Loucy (cell line): Measurements from ENCODE around the gene RNASE7.

ENCODE experiments used
- H2AFZ ChIP-seq: fragments of 200-600 bp; sonication (generic); 2 replicates; pipeline ENCODE4 v1.6.0; 2016; ENCODE audit warnings: antibody characterized with exemption, mild to moderate bottlenecking, low read length, moderate library complexity
- H3F3A ChIP-seq: fragments of 200-600 bp; 2 replicates; pipeline ENCODE4 v1.6.0; 2016; ENCODE audit warnings: antibody characterized with exemption, low read depth, mild to moderate bottlenecking
- H3K27me3 ChIP-seq: fragments of 200-600 bp; sonication (generic); 2 replicates; pipeline ENCODE4 v1.6.1; 2014; ENCODE audit warnings: low read length, mild to moderate bottlenecking; ENCODE audit not compliant: insufficient read depth, poor library complexity, severe bottlenecking
- H3K36me3 ChIP-seq: fragments of 200-600 bp; sonication (generic); 2 replicates; pipeline ENCODE4 v1.6.1; 2016; ENCODE audit warnings: low read length; ENCODE audit not compliant: insufficient read depth
- H3K4me1 ChIP-seq: fragments of 200-600 bp; sonication (generic); 2 replicates; pipeline ENCODE4 v1.5.1; 2014; ENCODE audit warnings: low read length, mild to moderate bottlenecking; ENCODE audit not compliant: insufficient read depth, poor library complexity, severe bottlenecking
- H3K4me2 ChIP-seq: fragments of 200-600 bp; sonication (generic); 2 replicates; pipeline ENCODE4 v1.6.0; 2014; ENCODE audit warnings: antibody characterized with exemption, low read length, low read depth, mild to moderate bottlenecking; ENCODE audit not compliant: poor library complexity, severe bottlenecking
- H3K4me3 ChIP-seq: fragments of 200-600 bp; sonication (generic); 2 replicates; pipeline ENCODE4 v1.5.1; 2014; ENCODE audit warnings: low read length, mild to moderate bottlenecking, mixed read lengths; ENCODE audit not compliant: poor library complexity, severe bottlenecking
- H3K79me2 ChIP-seq: fragments of 200-600 bp; sonication (generic); 2 replicates; pipeline ENCODE4 v1.6.1; 2014; ENCODE audit warnings: low read length; ENCODE audit not compliant: insufficient read depth
- H3K9ac ChIP-seq: fragments of 200-600 bp; sonication (generic); 2 replicates; pipeline ENCODE4 v1.6.0; 2014; ENCODE audit warnings: mild to moderate bottlenecking, low read depth, low read length, moderate library complexity; ENCODE audit not compliant: poor library complexity, severe bottlenecking
- H3K9me2 ChIP-seq: fragments of 200-600 bp; sonication (generic); replicated peaks from 2 replicates; pipeline ENCODE4 v1.6.1; 2016; ENCODE audit warnings: low read depth, low read length, mixed read lengths
- H3K9me3 ChIP-seq: fragments of 200-600 bp; sonication (generic); 2 replicates; pipeline ENCODE4 v1.6.1; 2014; ENCODE audit warnings: mild to moderate bottlenecking, antibody characterized with exemption, low read length, low read depth; ENCODE audit not compliant: insufficient read depth
- H4K20me1 ChIP-seq: fragments of 200-600 bp; sonication (generic); 2 replicates; pipeline ENCODE4 v1.6.0; 2014; ENCODE audit warnings: antibody characterized with exemption, low read length, mild to moderate bottlenecking; ENCODE audit not compliant: insufficient read depth, poor library complexity, severe bottlenecking
- CTCF ChIP-seq: fragments of 200-600 bp; sonication (generic); conservative IDR thresholded peaks from 2 replicates; pipeline ENCODE4 v1.5.1; 2014; ENCODE audit warnings: mild to moderate bottlenecking, antibody characterized with exemption, low read length
- EZH2phosphoT487 ChIP-seq: fragments of 200-600 bp; IDR thresholded peaks from 2 replicates; pipeline ENCODE4 v1.6.1; 2018; ENCODE audit warnings: antibody characterized with exemption, mild to moderate bottlenecking, moderate library complexity, borderline replicate concordance

The RNASE7 gene

GRCh38 chr14:21011136-21011535 lies 31.0 kb upstream of the RNASE7 start:
- H3K36me3 ChIP-seq: no peaks in the 10 kb centered on the region
- no peak overlapping the region for H2AFZ ChIP-seq
- H3K27me3 ChIP-seq: no peaks in the 10 kb centered on the region
- no peaks in the 10 kb centered on the region for H3F3A ChIP-seq
- H3K9me2 ChIP-seq: no peaks in the 10 kb centered on the region
- no peak overlapping the region for H3K4me3 ChIP-seq
- no peaks in the 10 kb centered on the region for H3K79me2 ChIP-seq
- H4K20me1 ChIP-seq: no peaks in the 10 kb centered on the region
- no peak overlapping the region for H3K9ac ChIP-seq
- no peaks in the 10 kb centered on the region for H3K4me1 ChIP-seq
- no peak for TF ChIP-seq CTCF
- TF ChIP-seq EZH2phosphoT487: no peak
- no peaks in the 10 kb centered on the region for H3K9me3 ChIP-seq
- H3K4me2 ChIP-seq: no peak overlapping the region

GRCh38 chr14:21014761-21015190 lies 27.4 kb upstream of the RNASE7 start:
- no peaks in the 10 kb centered on the region for H4K20me1 ChIP-seq
- H3K27me3 ChIP-seq: no peaks in the 10 kb centered on the region
- H3K9me2 ChIP-seq: no peaks in the 10 kb centered on the region
- no peak overlapping the region for H3K4me3 ChIP-seq
- H3K4me1 ChIP-seq: no peaks in the 10 kb centered on the region
- H3K9ac ChIP-seq: no peak overlapping the region
- H2AFZ ChIP-seq: peak overlapping the region; percentile 52
- no peaks in the 10 kb centered on the region for H3K9me3 ChIP-seq
- no peaks in the 10 kb centered on the region for H3K36me3 ChIP-seq
- TF ChIP-seq CTCF (peak; percentile 96), EZH2phosphoT487 (no peak)
- no peak overlapping the region for H3K4me2 ChIP-seq
- H3K79me2 ChIP-seq: no peaks in the 10 kb centered on the region
- H3F3A ChIP-seq: no peaks in the 10 kb centered on the region

- no peak overlapping the region for H3K9ac ChIP-seq
- H3K4me2 ChIP-seq: no peak overlapping the region
- no peaks in the 10 kb centered on the region for H3K9me3 ChIP-seq
- no peak for TF ChIP-seq CTCF
- TF ChIP-seq EZH2phosphoT487: no peak
- no peaks in the 10 kb centered on the region for H3K79me2 ChIP-seq
- H3K4me3 ChIP-seq: no peak overlapping the region
- H3K9me2 ChIP-seq: no peaks in the 10 kb centered on the region
- no peaks in the 10 kb centered on the region for H4K20me1 ChIP-seq
- no peak overlapping the region for H2AFZ ChIP-seq
- H3K27me3 ChIP-seq: no peaks in the 10 kb centered on the region
- H3F3A ChIP-seq: no peaks in the 10 kb centered on the region
- H3K4me1 ChIP-seq: no peaks in the 10 kb centered on the region
- H3K36me3 ChIP-seq: no peaks in the 10 kb centered on the region
These were observed 26.9 kb upstream of the RNASE7 start for GRCh38 chr14:21015312-21015711.
